Mucosa of rectum (tissue), 2 donors: ENCODE results near the gene STX7.

Source experiments
- H3K27ac ChIP-seq, 2 donors: one replicate each; pipeline ENCODE4 v1.7.0; 2013; ENCODE audit warnings: inconsistent platforms in 2 of 2, low read depth in 2 of 2, low read length in 2 of 2
- H3K27me3 ChIP-seq, 2 donors: one replicate each; pipeline ENCODE4 v1.7.0; 2013; ENCODE audit warnings: low read length in 2 of 2; ENCODE audit not compliant: control insufficient read depth in 2 of 2, insufficient read depth in 2 of 2
- H3K36me3 ChIP-seq, 2 donors: one replicate each; pipeline ENCODE4 v1.7.0; 2013; ENCODE audit warnings: low read length in 2 of 2; ENCODE audit not compliant: control insufficient read depth in 2 of 2, insufficient read depth in 2 of 2
- H3K4me1 ChIP-seq, 2 donors: one replicate each; pipeline ENCODE4 v1.7.0; 2013; ENCODE audit warnings: low read length in 2 of 2, mild to moderate bottlenecking in 1 of 2; ENCODE audit not compliant: control insufficient read depth in 2 of 2, insufficient read depth in 2 of 2
- H3K4me3 ChIP-seq, 2 donors: one replicate each; pipeline ENCODE4 v1.7.0; 2013; ENCODE audit warnings: low read length in 2 of 2
- H3K9ac ChIP-seq, 2 donors: one replicate each; pipeline ENCODE4 v1.7.0; 2013; ENCODE audit warnings: low read length in 2 of 2, low read depth in 1 of 2, mild to moderate bottlenecking in 1 of 2
- H3K9me3 ChIP-seq, 2 donors: one replicate each; pipeline ENCODE4 v1.7.0; 2013; ENCODE audit warnings: low read length in 2 of 2; ENCODE audit not compliant: control insufficient read depth in 2 of 2
- donor health status: healthy.
- donor health status: Normal muscosa, but diverticular disease.

Gene STX7

DNA sequence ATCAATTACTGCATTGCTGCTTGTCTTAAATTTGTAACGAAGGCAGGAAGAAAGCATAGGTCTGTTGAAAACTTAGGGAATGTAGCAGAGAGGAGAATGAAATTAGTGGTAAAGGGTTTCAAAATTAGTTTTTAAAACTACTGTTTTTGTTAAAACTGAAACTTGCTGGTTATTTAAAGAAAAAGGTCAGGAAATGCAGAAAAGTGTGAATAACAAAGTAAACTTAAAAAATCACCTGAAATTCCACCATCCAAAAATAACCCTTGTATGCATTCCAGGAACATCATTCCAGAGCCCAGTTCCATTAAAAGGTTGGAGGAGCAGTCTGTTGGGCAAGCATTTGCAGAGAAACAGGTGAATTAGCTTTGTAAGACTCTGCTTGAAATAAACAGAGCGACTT lies 108.6 kb downstream of the STX7 start:
- H3K27ac ChIP-seq = no peak overlapping the region
- no peaks in the 10 kb centered on the region for H3K4me1 ChIP-seq
- H3K9me3 ChIP-seq = no peaks in the 10 kb centered on the region
- H3K36me3 ChIP-seq = no peaks in the 10 kb centered on the region
- H3K4me3 ChIP-seq = no peak overlapping the region
- H3K27me3 ChIP-seq = peaks cover 17 to 30% of the 10 kb centered on the region in 2 donors
- no peak overlapping the region for H3K9ac ChIP-seq

DNA sequence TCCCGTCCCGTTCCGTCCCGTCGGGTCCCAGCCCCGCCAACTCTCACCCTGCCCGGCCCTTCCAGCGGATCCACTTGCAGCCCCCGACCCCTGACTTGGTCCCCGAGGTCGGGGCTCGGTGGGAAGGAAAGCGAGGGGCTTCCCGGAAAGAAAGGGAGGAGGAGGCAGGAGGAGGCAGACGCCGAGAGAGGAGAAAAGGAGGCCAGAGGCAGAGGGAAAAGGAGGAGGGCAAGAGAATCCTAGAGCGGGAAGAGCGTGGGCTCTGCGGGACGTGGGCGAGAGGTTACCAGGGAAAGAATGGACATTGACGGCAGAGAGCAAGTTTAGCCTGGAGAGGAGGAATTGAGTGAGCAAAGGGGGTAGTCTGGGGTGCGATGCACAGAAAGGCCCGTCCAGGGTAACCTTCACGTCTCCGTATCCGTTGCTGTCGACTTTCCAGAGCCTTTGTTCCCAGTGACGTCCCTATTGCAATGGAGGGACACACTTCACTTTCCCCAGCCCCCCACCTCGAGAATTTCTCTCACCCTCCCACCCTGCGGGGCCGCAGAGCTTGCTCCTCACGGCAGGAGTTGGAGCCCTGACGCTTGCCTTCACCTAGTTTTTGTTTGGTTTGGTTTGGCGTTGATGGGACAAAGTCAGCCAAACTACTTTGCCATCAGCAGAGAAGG lies 111.2 kb downstream of the STX7 start:
- no peak overlapping the region for H3K27ac ChIP-seq
- peaks cover 17 to 30% of the 10 kb centered on the region in 2 donors for H3K27me3 ChIP-seq
- peak overlapping the region; percentile 62 to 74 for H3K4me3 ChIP-seq
- H3K9ac ChIP-seq = no peak overlapping the region
- H3K9me3 ChIP-seq = no peaks in the 10 kb centered on the region
- no peaks in the 10 kb centered on the region for H3K4me1 ChIP-seq
- H3K36me3 ChIP-seq = no peaks in the 10 kb centered on the region

DNA sequence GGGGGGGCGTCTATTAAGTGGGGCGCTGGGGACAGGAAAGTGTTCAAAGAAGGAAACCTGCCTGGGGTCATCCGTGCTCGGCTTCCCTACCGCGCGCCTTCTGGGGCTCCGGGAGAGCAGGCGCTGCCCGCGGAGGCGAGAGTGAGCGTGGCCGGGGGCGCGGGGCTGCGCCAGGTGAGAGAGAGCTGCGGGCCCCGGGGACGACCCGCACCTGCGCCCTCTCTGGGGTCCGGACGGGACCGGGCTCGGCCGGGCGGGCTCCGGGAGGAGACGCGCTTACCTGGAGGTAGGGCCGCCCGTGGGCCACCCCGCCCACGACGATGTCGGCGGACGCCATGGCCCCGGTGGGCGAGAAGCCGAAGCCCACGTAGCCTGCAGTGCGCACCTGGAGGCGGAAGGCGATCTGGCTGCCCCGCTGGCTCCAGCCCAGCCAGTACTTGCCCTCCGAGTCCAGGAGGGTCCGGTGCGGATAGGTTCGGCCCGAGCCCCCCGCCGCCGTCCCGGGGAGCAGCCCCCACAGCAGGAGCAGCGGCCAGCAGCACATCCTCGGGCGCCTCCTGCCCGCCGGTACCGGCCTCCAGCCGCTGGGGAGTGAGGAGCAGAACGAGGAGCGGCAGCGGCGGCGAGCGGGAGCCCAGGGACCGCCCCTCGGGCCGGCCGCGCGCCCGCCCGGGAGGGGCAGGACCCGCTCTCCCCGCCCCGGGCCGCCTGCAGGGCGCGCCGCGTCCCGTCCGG lies 111.9 kb downstream of the STX7 start, which contains the start of gene MOXD1:
Gene MOXD1 (minus strand): TSS at position 593 of the 735 bp plus-strand sequence. CDS start 49 bp downstream, at position 544.
- H3K9ac ChIP-seq = peak within 1 kb of the TSS in 1 of 2 donors; percentile 54
- no peaks in the 10 kb centered on the region for H3K36me3 ChIP-seq
- no peaks in the 10 kb centered on the region for H3K9me3 ChIP-seq
- H3K27ac ChIP-seq = no peak within 1 kb of the TSS
- H3K27me3 ChIP-seq = peaks cover 17 to 30% of the 10 kb centered on the region in 2 donors
- H3K4me3 ChIP-seq = peak within 1 kb of the TSS; percentile 62 to 74
- H3K4me1 ChIP-seq = no peaks in the 10 kb centered on the region

DNA sequence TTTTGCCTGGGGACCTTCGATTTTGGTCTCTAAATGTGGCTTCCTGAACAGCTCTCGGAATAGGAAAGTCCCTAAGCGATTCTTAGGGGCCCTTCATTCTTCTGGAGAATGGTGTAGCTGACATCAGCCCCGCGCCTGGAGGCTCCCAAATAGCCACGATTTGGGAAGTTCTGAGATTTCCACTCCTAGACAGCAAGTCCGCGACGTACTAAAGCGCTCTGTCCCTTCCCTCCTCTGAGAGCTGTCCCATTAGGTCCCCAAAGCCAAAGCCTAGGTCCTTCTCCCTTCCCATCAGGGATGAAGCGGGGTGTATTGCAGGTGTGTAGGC lies 112.4 kb downstream of the STX7 start:
- peaks cover 18 to 30% of the 10 kb centered on the region in 2 donors for H3K27me3 ChIP-seq

DNA sequence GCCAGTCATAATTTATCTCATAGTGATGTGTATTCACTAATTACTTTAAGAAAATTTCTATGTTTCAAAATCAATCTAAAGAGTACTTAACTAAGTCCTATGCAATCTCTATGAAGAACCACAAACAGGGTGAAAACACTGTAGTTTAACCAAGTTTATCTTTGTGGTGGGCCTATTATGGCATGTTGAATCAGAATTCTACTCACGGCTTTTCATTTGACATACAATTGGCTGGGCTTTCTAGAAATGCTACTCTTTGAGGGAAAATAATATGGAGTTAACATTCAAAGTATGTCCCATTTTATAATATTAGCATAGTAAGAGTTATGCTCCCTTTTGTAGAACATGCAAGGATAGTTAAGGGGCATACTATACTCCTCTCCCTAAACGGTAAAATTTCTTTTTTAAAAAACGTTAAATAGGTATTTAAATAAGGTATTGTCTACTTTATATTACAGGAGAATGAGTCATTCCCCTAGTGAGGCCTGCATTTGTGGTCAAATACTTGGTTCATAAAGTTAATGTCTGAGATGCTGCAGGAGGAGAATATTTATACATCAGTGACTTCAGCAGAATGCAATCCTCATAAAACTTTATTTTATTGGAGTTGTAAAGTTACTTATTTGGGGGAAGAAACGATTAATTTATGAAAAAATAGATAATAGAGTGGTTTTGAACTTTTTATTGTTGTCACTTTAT lies 113.4 kb downstream of the STX7 start:
- H3K27me3 ChIP-seq = peaks cover 18 to 30% of the 10 kb centered on the region in 2 donors
- H3K27ac ChIP-seq = no peak overlapping the region
- H3K4me3 ChIP-seq = no peak overlapping the region
- H3K9ac ChIP-seq = no peak overlapping the region
- H3K4me1 ChIP-seq = no peaks in the 10 kb centered on the region
- no peaks in the 10 kb centered on the region for H3K9me3 ChIP-seq
- no peaks in the 10 kb centered on the region for H3K36me3 ChIP-seq

More for the DNA sequence above, 112.4 kb downstream of the STX7 start:
- Histone ChIP-seq H3K4me1 (no peaks in the 10 kb centered on the region), H3K36me3 (no peaks in the 10 kb centered on the region), H3K9ac (peak overlapping the region in 1 of 2 donors; percentile 54), H3K9me3 (no peaks in the 10 kb centered on the region), H3K27ac (no peak overlapping the region), H3K4me3 (peak overlapping the region; percentile 51 to 74)
